DMS53 treated with DMSO at 0.1 percent for 48 hours (cell line): ENCODE data around the gene NDUFS7.

ENCODE experiments used
- DNase-seq: peaks from one replicate; lab custom pipeline; 2025; ENCODE audit not compliant: unreplicated experiment; lab: John Stamatoyannopoulos, UW

The NDUFS7 gene

GRCh38 chr19:1399745-1400144 lies 16.0 kb downstream of the NDUFS7 start:
- DNase-seq, result no peak

- DNase-seq, result peak; percentile 16
Measured at GRCh38 chr19:1400281-1401137, 16.8 kb downstream of the NDUFS7 start.

- no peak for DNase-seq
Measured at GRCh38 chr19:1401138-1401888, 17.6 kb downstream of the NDUFS7 start, which contains the start of gene GAMT. Gene GAMT, minus strand, starts transcription at chr19:1401542. Its CDS starts 66 bp downstream, at chr19:1401476.

- no peak for DNase-seq
Measured at GRCh38 chr19:1401889-1402217, 18.1 kb downstream of the NDUFS7 start.

GRCh38 chr19:1402411-1403070 lies 18.8 kb downstream of the NDUFS7 start:
- DNase-seq, result no peak

GRCh38 chr19:1406774-1407527 lies 23.2 kb downstream of the NDUFS7 start:
- peak; percentile 78 for DNase-seq

GRCh38 chr19:1407528-1408299 lies 24.0 kb downstream of the NDUFS7 start, which contains the start of gene DAZAP1:
Gene DAZAP1, plus strand, starts transcription at chr19:1407586. Its CDS starts 188 bp downstream, at chr19:1407774.
- DNase-seq, result no peak

GRCh38 chr19:1408300-1409203 lies 24.8 kb downstream of the NDUFS7 start:
- no peak for DNase-seq

GRCh38 chr19:1409204-1410005 lies 25.7 kb downstream of the NDUFS7 start:
- no peak for DNase-seq

- no peak for DNase-seq
Measured at GRCh38 chr19:1410136-1410786, 26.6 kb downstream of the NDUFS7 start.

GRCh38 chr19:1410789-1411188 lies 27.1 kb downstream of the NDUFS7 start:
- no peak for DNase-seq

GRCh38 chr19:1411255-1412191 lies 27.8 kb downstream of the NDUFS7 start:
- no peak for DNase-seq

GRCh38 chr19:1412323-1412923 lies 28.7 kb downstream of the NDUFS7 start:
- DNase-seq, result no peak

- no peak for DNase-seq
Measured at GRCh38 chr19:1412995-1413800, 29.5 kb downstream of the NDUFS7 start.
